Measurements from ENCODE around the gene RND2. TPM values are rescaled to one million over a fixed set of nuclear protein-coding genes. Genes with fewer than 3 reads are reported as not detected.

RND2 gene
- total and polyA plus RNA-seq, 9 of the 15 experiments (the other 6 are each of a cell fraction or from before 2014, with no cell fraction given): 0.15 to 1.9 (median 0.98) TPM

DNA sequence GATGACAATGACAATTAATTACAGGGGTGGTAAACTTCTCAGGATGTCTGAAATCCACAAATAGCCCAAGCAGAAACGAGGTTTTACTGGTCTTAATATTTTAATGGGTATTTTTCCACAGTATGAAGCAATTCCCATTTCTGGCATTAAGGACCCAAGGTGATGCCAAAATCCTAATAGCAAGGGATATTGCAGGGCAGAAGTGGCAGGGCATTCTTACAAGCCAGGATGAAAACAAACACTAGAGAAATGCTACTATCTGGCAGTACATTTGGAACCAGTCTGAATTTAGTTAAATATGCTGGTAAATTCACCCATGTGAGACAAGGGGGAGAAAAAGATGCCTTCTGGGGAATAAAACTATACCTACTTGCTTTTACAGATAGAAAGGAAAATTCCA lies 45.2 kb downstream of the RND2 start:
- Histone ChIP-seq H3K9me1 (ENCODE audit: control insufficient read depth, insufficient read depth, low read length) (no peaks in the 10 kb centered on the region), H3K9me3 (replicated peaks; ENCODE audit: control insufficient read depth, insufficient read depth, low read depth, low read length) (no peaks in the 10 kb centered on the region), H3K27me3 (ENCODE audit: control insufficient read depth in 2 of 2, insufficient read depth in 2 of 2, low read length in 2 of 2) (no peaks in the 10 kb centered on the region), H2AFZ (ENCODE audit: low read depth, low read length) (no peak overlapping the region), H3K27ac (ENCODE audit: extremely low read depth, low read depth, low read length) (no peak overlapping the region), H3K4me1 (replicated peaks in 1 of 2; ENCODE audit: control insufficient read depth in 2 of 2, insufficient read depth in 2 of 2, low read length in 2 of 2) (no peaks in the 10 kb centered on the region), H4K20me1 (replicated peaks; ENCODE audit: control insufficient read depth, insufficient read depth, low read length) (no peaks in the 10 kb centered on the region), H3K79me2 (ENCODE audit: control insufficient read depth, insufficient read depth, low read length) (no peaks in the 10 kb centered on the region), H3K4me3 (no peak overlapping the region), H3K9ac (ENCODE audit: insufficient read depth in 1 of 2, low read depth in 2 of 2, low read length in 2 of 2) (no peak overlapping the region), H3K36me3 (ENCODE audit: control insufficient read depth, insufficient read depth, low read length) (peaks cover 72% of the 10 kb centered on the region), H3K4me2 (ENCODE audit: insufficient read depth, low read length) (no peak overlapping the region)
- no TSS peak for BruUV-seq (replicated peaks)
- ATAC-seq (no peak), DNase-seq (ENCODE audit: extremely low read depth in 1 of 4, low spot score in 3 of 4) (no peak), FAIRE-seq (no peak)
- TF ChIP-seq RBM22 (IDR thresholded peaks at IDR 0.05; ENCODE audit: low read depth, low read length, poor library complexity, severe bottlenecking) (no peak), SRSF1 (IDR thresholded peaks at IDR 0.05; ENCODE audit: low read depth, low read length) (no peak), BRD4 (IDR thresholded peaks at IDR 0.05) (no peak), ZNF253 (CRISPR knock-in tag; conservative IDR thresholded peaks at IDR 0.05) (no peak), SIN3A (IDR thresholded peaks at IDR 0.05; ENCODE audit: borderline replicate concordance in 2 of 2, control insufficient read depth in 1 of 2, low read depth in 2 of 2, low read length in 2 of 2) (no peak), XRCC4 (IDR thresholded peaks at IDR 0.05; ENCODE audit: extremely low read depth, insufficient read depth, insufficient read length) (no peak), CEBPZ (IDR thresholded peaks at IDR 0.05; ENCODE audit: borderline replicate concordance, low read depth, low read length) (no peak), RBBP5 (IDR thresholded peaks at IDR 0.05; ENCODE audit: borderline replicate concordance, insufficient read depth, low read length, poor library complexity, severe bottlenecking) (no peak), ZNF707 (CRISPR knock-in tag; conservative IDR thresholded peaks at IDR 0.05) (no peak)
- ChIA-PET CTCF (ENCODE audit: low intra/inter-chr PET ratio) (no interaction called here), POLR2A (interaction anchor here (0.8 to 1.0 kb wide), 2 partner anchors 57 to 245 kb away, joined by 3 to 5 read pairs; no protein-coding TSS in a partner anchor)
- WGBS (ENCODE audit: insufficient coverage, low coverage, missing lambda C conversion rate): 83% methylated on average over 1 of the region's 1 CpG
- in situ Hi-C loops (cut with MboI): no loop called here
- intact Hi-C loops (cut with micrococcal nuclease): no loop called here

Data from K562 (cell line).